Measurements from ENCODE around the gene TRIM34.

Gene TRIM34

DNA sequence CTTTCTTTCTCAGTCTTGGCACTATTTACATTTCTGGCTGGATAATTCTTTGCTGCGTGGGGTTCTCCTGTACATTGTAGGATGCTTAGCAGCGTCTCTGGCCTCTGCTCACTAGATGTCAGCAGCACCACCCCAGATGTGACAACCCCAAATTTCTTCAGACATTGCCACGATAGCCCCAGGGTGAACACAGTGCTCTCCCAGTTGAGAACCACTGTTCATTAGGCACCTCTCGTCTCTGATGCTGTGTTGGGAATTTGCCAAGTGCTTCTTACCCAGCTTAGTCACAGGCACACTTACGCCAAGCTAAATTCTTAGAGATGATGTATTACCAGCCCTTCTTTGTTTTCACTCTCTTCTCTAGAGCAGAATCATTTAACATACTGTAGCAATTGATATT is 19.0 kb upstream of the TRIM34 start:
- no peak for ATAC-seq
- no peaks in the 10 kb centered on the region for H3K36me3 Mint-ChIP-seq
- H3K27me3 Mint-ChIP-seq, result no peaks in the 10 kb centered on the region
- no peak overlapping the region for H3K4me3 Mint-ChIP-seq
- no peak overlapping the region for H3K27ac Mint-ChIP-seq
- peaks cover 4% of the 10 kb centered on the region for H3K4me1 Mint-ChIP-seq
- no peaks in the 10 kb centered on the region for H3K9me3 Mint-ChIP-seq

GRCh38 chr11:5608808-5609207 is 16.0 kb upstream of the TRIM34 start:
- H3K27me3 Mint-ChIP-seq, result no peaks in the 10 kb centered on the region
- no peaks in the 10 kb centered on the region for H3K36me3 Mint-ChIP-seq
- ATAC-seq, result no peak
- no peak overlapping the region for H3K27ac Mint-ChIP-seq
- no peaks in the 10 kb centered on the region for H3K9me3 Mint-ChIP-seq
- no peak overlapping the region for H3K4me3 Mint-ChIP-seq
- peaks cover 10% of the 10 kb centered on the region for H3K4me1 Mint-ChIP-seq

DNA sequence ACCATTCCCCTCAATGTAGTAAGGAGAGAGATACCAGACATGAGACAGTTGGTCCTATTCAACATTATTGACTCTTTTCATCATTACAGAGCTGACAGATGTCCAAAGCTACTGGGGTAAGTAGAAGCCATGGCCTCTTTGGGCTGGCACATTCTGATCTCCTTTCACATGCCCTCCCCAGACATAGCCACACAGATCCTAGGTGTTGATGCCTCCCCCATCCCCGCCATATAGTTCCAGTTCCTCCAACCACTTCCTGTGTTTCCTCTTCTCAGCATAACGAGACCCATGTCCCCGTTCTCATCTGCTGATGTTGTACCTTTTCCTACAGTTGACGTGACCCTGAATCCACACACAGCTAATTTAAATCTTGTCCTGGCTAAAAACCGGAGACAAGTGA is 14.4 kb upstream of the TRIM34 start:
- no peaks in the 10 kb centered on the region for H3K9me3 Mint-ChIP-seq
- no peaks in the 10 kb centered on the region for H3K36me3 Mint-ChIP-seq
- peaks cover 10% of the 10 kb centered on the region for H3K4me1 Mint-ChIP-seq
- ATAC-seq, result no peak
- H3K4me3 Mint-ChIP-seq, result no peak overlapping the region
- no peak overlapping the region for H3K27ac Mint-ChIP-seq
- H3K27me3 Mint-ChIP-seq, result no peaks in the 10 kb centered on the region

GRCh38 chr11:5611627-5612026 is 13.2 kb upstream of the TRIM34 start:
- no peak for ATAC-seq
- Mint-ChIP-seq H3K4me1 (peaks cover 10% of the 10 kb centered on the region), H3K36me3 (no peaks in the 10 kb centered on the region), H3K27me3 (no peaks in the 10 kb centered on the region), H3K4me3 (no peak overlapping the region), H3K9me3 (no peaks in the 10 kb centered on the region), H3K27ac (no peak overlapping the region)

DNA sequence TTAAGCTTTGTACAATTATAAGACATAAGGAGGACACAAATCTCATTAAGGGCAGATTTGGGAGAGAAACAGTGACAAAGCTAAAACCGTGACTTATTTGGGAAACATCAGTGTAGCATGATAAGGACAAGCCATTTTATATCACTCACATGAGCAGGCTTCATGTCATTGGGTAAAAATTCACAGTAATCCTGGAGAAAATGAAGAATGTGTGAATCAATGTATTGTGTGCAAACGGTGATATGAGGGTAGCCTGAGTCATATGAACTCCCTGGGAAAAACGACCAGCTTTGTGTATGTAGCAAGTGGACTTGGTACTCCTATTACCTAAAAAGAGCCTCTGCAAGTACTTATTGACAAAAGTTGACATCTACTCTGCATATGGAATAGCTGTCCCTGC is 6.0 kb upstream of the TRIM34 start:
- Mint-ChIP-seq H3K36me3 (no peaks in the 10 kb centered on the region), H3K9me3 (no peaks in the 10 kb centered on the region), H3K27me3 (no peaks in the 10 kb centered on the region), H3K27ac (no peak overlapping the region), H3K4me1 (peaks cover 2% of the 10 kb centered on the region), H3K4me3 (no peak overlapping the region)
- no peak for ATAC-seq

GRCh38 chr11:5620651-5621521 is 3.9 kb upstream of the TRIM34 start:
- no peaks in the 10 kb centered on the region for H3K36me3 Mint-ChIP-seq
- H3K4me3 Mint-ChIP-seq, result no peak overlapping the region
- no peaks in the 10 kb centered on the region for H3K9me3 Mint-ChIP-seq
- peaks cover 16% of the 10 kb centered on the region for H3K4me1 Mint-ChIP-seq
- no peak for ATAC-seq
- H3K27ac Mint-ChIP-seq, result no peak overlapping the region
- H3K27me3 Mint-ChIP-seq, result no peaks in the 10 kb centered on the region

GRCh38 chr11:5621580-5621979 is 3.2 kb upstream of the TRIM34 start:
- Mint-ChIP-seq H3K27me3 (no peaks in the 10 kb centered on the region), H3K4me3 (no peak overlapping the region), H3K4me1 (peaks cover 23% of the 10 kb centered on the region), H3K36me3 (peaks cover 4% of the 10 kb centered on the region), H3K9me3 (no peaks in the 10 kb centered on the region), H3K27ac (no peak overlapping the region)
- ATAC-seq, result no peak

- Mint-ChIP-seq H3K4me3 (no peak overlapping the region), H3K4me1 (peaks cover 34% of the 10 kb centered on the region), H3K27ac (no peak overlapping the region), H3K27me3 (no peaks in the 10 kb centered on the region), H3K36me3 (peaks cover 9% of the 10 kb centered on the region), H3K9me3 (no peaks in the 10 kb centered on the region)
- ATAC-seq, result no peak
Observed at GRCh38 chr11:5622802-5623201, 2.0 kb upstream of the TRIM34 start.

- peak overlapping the region; percentile 77 for H3K4me3 Mint-ChIP-seq
- H3K27me3 Mint-ChIP-seq, result no peaks in the 10 kb centered on the region
- peak overlapping the region; percentile 76 for H3K27ac Mint-ChIP-seq
- no peaks in the 10 kb centered on the region for H3K9me3 Mint-ChIP-seq
- ATAC-seq, result no peak
- peaks cover 45% of the 10 kb centered on the region for H3K4me1 Mint-ChIP-seq
- peaks cover 20% of the 10 kb centered on the region for H3K36me3 Mint-ChIP-seq
Observed at GRCh38 chr11:5625281-5625680, 480 bp downstream of the TRIM34 start.

DNA sequence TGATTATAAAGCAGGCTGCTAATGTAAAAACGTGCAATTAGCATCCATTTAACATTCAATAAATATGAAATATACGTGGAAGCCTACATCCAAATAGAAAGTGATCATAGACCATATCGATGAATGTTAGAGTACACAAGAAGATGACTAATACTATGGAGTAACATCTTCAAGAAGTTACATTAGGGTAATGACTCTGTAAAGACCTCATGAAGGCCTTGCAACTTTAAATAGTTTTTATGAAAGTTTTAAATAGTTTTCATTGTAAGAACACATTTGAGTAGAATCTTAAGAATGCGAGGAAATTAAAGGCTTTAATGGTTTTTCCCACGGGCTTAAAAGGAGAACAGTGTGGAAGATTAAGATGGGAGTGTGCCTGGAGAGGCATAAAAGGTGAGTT is 1.4 kb downstream of the TRIM34 start:
- no peaks in the 10 kb centered on the region for H3K9me3 Mint-ChIP-seq
- H3K4me1 Mint-ChIP-seq, result peaks cover 54% of the 10 kb centered on the region

GRCh38 chr11:5631417-5631816 is 6.6 kb downstream of the TRIM34 start:
- Mint-ChIP-seq H3K4me3 (peak overlapping the region; percentile 58), H3K9me3 (no peaks in the 10 kb centered on the region), H3K4me1 (peaks cover 60% of the 10 kb centered on the region), H3K36me3 (peaks cover 61% of the 10 kb centered on the region), H3K27ac (peak overlapping the region; percentile 96), H3K27me3 (no peaks in the 10 kb centered on the region)
- no peak for ATAC-seq

More for the DNA sequence above, 1.4 kb downstream of the TRIM34 start:
- Mint-ChIP-seq H3K36me3 (peaks cover 25% of the 10 kb centered on the region), H3K27me3 (no peaks in the 10 kb centered on the region), H3K4me3 (peak overlapping the region; percentile 77), H3K27ac (peak overlapping the region; percentile 76)
- ATAC-seq, result no peak

- Mint-ChIP-seq H3K27me3 (no peaks in the 10 kb centered on the region), H3K36me3 (peaks cover 61% of the 10 kb centered on the region), H3K9me3 (no peaks in the 10 kb centered on the region), H3K27ac (peak overlapping the region; percentile 96), H3K4me1 (peaks cover 53% of the 10 kb centered on the region), H3K4me3 (peak overlapping the region; percentile 71)
- ATAC-seq, result peak; percentile 94
Observed at GRCh38 chr11:5631969-5632635, 7.3 kb downstream of the TRIM34 start.

DNA sequence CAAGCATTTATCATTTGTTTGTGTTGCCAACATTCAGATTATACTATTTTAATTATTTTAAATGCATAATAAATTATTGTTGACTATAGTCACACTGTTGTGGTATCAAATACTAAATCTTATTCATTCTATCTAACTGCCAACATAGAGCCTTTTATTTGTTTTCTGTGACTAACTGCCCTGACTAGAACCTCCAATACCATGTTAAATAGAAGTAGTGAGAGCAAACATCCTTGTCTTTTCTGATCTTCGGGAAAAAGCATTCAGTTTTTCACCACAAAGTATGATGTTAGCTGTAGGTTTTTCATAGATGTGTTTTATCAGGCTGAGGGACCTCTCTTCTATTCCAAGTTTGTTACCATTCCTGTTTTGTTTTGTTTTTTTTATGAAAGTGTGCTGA is 15.2 kb downstream of the TRIM34 start:
- Mint-ChIP-seq H3K4me1 (no peaks in the 10 kb centered on the region), H3K4me3 (no peak overlapping the region), H3K9me3 (no peaks in the 10 kb centered on the region), H3K36me3 (peaks cover 84% of the 10 kb centered on the region), H3K27me3 (no peaks in the 10 kb centered on the region), H3K27ac (no peak overlapping the region)
- no peak for ATAC-seq

DNA sequence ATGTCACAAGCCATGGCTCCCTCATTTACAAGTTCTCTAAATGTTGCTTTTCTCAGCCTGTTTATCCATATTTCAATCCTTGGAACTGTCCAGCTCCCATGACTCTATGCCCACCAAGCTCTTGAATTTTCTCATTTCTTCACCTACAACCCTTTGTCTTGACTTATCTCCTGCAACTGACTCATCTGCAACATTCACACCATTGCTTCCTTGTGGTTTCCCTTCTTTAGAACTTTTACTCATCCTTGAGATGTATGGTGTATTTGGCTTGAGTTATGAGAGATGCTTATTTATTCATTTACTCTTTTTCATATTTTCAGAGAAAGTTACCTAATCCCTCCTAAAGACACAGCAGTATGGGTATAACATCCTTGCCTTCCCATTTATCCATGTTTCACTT is 18.8 kb downstream of the TRIM34 start:
- H3K9me3 Mint-ChIP-seq, result no peaks in the 10 kb centered on the region
- no peaks in the 10 kb centered on the region for H3K4me1 Mint-ChIP-seq
- ATAC-seq, result no peak
- H3K27me3 Mint-ChIP-seq, result no peaks in the 10 kb centered on the region
- no peak overlapping the region for H3K4me3 Mint-ChIP-seq
- peaks cover 58% of the 10 kb centered on the region for H3K36me3 Mint-ChIP-seq
- no peak overlapping the region for H3K27ac Mint-ChIP-seq

GRCh38 chr11:5646139-5646538 is 21.3 kb downstream of the TRIM34 start:
- Mint-ChIP-seq H3K36me3 (peaks cover 36% of the 10 kb centered on the region), H3K4me3 (no peak overlapping the region), H3K4me1 (no peaks in the 10 kb centered on the region), H3K9me3 (no peaks in the 10 kb centered on the region), H3K27ac (no peak overlapping the region), H3K27me3 (no peaks in the 10 kb centered on the region)
- no peak for ATAC-seq

- H3K9me3 Mint-ChIP-seq, result peaks cover 5% of the 10 kb centered on the region
- no peaks in the 10 kb centered on the region for H3K4me1 Mint-ChIP-seq
- H3K27me3 Mint-ChIP-seq, result no peaks in the 10 kb centered on the region
- ATAC-seq, result no peak
- H3K36me3 Mint-ChIP-seq, result peaks cover 29% of the 10 kb centered on the region
- no peak overlapping the region for H3K27ac Mint-ChIP-seq
- no peak overlapping the region for H3K4me3 Mint-ChIP-seq
Observed at GRCh38 chr11:5655474-5655873, 30.7 kb downstream of the TRIM34 start.

All from stimulated activated memory B cell treated with anti-CD40 and anti-IgM and Interleukin-4, amounts not matched to agents 10 μg/mL and 1 μg/mL and 100 μg/mL, for 72 hours (primary cell).